AG04450 (cell line): ENCODE results near the gene MMS19. TPM values are rescaled to one million over a fixed set of nuclear protein-coding genes. Genes with fewer than 3 reads are reported as not detected.
"Not testable (repeated sequence)": the region's sequence is repeated elsewhere in the genome, so short reads cannot be mapped to it uniquely, and the experiment has no call there.

ENCODE experiments used
- CTCF ChIA-PET: fragments of 300-600, 350-600 bp; formaldehyde crosslinking; extraction: SDS; loops from one replicate; lab custom pipeline; 2022; ENCODE audit warnings: antibody characterized with exemption, inconsistent platforms; lab: Charles Lee
- POLR2A ChIA-PET: fragments of 350-600 bp; formaldehyde crosslinking; extraction: SDS; loops from one replicate; lab custom pipeline; 2021; ENCODE audit warnings: antibody characterized with exemption, inconsistent platforms; lab: Yijun Ruan, JAX
- DNase-seq: peaks from one replicate; pipeline ENCODE4 v3.0.0-alpha.2; 2011; ENCODE audit warnings: low read depth, low spot score
- H3K27ac ChIP-seq: one replicate; pipeline ENCODE4 v1.5.1; 2012; ENCODE audit warnings: low read depth, low read length, control low read depth
- H3K27me3 ChIP-seq: one replicate; pipeline ENCODE4 v1.6.0; 2012; ENCODE audit warnings: low read length; ENCODE audit not compliant: control insufficient read depth, insufficient read depth
- H3K4me3 ChIP-seq: 2 replicates; pipeline ENCODE4 v1.5.1; 2011; ENCODE audit warnings: mild to moderate bottlenecking, low read depth, low read length, control low read depth
- H3K9me3 ChIP-seq: 2 replicates; pipeline ENCODE4 v1.5.1; 2012; ENCODE audit warnings: low read length; ENCODE audit not compliant: control insufficient read depth, insufficient read depth
- polyA plus RNA-seq: library from polyadenylated mRNA; depleted of rRNA; stranded (reverse); fragments of >200 nt; gene quantifications from 2 replicates; pipeline ENCODE4 v1.2.3, GENCODE V29; 2011
- TF ChIP-seq, protein P1 (sequence below): IDR thresholded peaks from 2 replicates; pipeline ENCODE4 v1.5.1; 2011; ENCODE audit warnings: low read depth, low read length, control low read depth, inconsistent platforms

MMS19 gene
- polyA plus RNA-seq, 1 experiment: 71.5 TPM

DNA sequence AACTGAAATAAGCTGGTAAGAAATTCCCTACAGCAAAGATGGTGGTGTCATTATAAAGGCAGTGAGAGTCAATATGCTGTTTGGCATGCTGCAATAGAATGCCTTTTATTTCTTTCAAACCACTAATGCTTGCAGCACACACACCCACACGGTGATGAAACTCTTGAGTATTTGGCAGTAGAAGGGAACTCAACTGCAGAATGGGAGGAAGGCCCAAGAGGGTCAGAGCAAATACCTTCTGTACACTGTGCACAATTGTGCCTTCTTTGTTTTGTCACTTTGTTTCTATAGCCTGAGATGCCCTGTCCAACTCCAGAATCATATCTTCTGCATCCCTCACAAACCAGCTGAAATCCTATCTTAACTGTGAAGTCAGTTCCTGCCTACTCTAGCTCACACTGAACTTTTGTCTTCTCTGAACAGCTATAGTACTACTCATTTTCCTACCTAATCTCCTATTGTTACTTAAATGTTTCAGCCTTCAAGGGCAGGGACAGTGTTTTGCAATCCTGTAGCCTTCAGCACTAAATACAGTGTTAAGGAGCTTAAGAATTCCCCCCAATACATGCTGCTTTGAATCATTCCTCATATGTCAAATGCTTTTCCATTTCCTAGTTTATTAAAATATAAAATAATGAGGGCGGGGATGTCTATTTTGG, 22.2 kb downstream of the MMS19 start:
- no peaks in the 10 kb centered on the region for H3K9me3 ChIP-seq
- no peak overlapping the region for H3K4me3 ChIP-seq
- POLR2A ChIA-PET: no interaction called here
- CTCF ChIA-PET: interaction anchor here (0.6 to 3.1 kb wide), 4 partner anchors 8 to 78 kb away, joined by 3 to 14 read pairs (median 4); no protein-coding TSS in a partner anchor
- no peak overlapping the region for H3K27ac ChIP-seq
- no peak for DNase-seq
- TF ChIP-seq, protein P1, sequence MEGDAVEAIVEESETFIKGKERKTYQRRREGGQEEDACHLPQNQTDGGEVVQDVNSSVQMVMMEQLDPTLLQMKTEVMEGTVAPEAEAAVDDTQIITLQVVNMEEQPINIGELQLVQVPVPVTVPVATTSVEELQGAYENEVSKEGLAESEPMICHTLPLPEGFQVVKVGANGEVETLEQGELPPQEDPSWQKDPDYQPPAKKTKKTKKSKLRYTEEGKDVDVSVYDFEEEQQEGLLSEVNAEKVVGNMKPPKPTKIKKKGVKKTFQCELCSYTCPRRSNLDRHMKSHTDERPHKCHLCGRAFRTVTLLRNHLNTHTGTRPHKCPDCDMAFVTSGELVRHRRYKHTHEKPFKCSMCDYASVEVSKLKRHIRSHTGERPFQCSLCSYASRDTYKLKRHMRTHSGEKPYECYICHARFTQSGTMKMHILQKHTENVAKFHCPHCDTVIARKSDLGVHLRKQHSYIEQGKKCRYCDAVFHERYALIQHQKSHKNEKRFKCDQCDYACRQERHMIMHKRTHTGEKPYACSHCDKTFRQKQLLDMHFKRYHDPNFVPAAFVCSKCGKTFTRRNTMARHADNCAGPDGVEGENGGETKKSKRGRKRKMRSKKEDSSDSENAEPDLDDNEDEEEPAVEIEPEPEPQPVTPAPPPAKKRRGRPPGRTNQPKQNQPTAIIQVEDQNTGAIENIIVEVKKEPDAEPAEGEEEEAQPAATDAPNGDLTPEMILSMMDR: no peak
- no peaks in the 10 kb centered on the region for H3K27me3 ChIP-seq

DNA sequence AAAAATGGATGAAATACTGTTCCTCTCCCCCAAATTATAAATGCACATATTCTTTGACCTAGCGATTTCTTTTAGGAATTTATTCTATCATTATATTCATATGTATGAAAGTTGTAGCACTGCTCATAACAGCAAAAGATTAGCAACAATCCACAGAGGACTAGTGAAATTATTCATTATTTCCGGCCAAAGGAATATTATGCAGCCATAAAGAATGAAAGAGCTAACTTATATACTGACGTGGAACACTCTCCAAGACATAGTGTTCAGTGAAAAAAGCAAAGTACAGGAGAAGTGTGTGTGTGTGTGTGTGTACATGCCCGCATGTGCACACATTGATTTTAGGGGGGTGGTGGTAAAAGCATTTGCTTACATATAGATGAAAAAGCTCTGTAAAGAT, 23.3 kb downstream of the MMS19 start:
- no peak for DNase-seq
- Histone ChIP-seq H3K27ac (no peak overlapping the region), H3K4me3 (no peak overlapping the region), H3K9me3 (no peaks in the 10 kb centered on the region), H3K27me3 (no peaks in the 10 kb centered on the region)
- ChIA-PET CTCF (interaction anchor here (0.6 to 3.1 kb wide), 4 partner anchors 11 to 175 kb away, joined by 3 to 17 read pairs (median 9); partner anchors contain the start of gene ANKRD2), POLR2A (no interaction called here)
- TF ChIP-seq, protein P1: no peak

DNA sequence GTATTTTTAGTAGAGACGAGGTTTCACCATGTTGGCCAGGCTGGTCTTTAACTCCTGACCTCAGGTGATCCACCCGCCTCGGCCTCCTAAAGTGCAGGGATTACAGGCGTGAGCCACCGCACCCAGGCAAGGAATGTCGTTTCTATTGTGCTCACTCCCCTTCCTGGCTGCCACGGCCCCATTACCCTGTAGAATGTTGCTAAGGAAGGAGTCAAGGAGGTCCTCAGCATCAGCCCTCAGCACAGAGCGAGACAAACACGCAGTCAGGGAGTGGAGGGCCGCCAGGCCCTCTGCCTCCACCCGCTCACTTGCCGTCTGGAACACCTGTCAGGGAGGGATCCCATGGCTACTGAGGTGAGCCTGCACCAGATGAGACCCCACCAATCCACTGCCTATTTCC, 29.4 kb downstream of the MMS19 start:
- DNase-seq, H3K27ac ChIP-seq, H3K9me3 ChIP-seq, CTCF ChIA-PET, POLR2A ChIA-PET, H3K27me3 ChIP-seq, H3K4me3 ChIP-seq: not testable (repeated sequence)

DNA sequence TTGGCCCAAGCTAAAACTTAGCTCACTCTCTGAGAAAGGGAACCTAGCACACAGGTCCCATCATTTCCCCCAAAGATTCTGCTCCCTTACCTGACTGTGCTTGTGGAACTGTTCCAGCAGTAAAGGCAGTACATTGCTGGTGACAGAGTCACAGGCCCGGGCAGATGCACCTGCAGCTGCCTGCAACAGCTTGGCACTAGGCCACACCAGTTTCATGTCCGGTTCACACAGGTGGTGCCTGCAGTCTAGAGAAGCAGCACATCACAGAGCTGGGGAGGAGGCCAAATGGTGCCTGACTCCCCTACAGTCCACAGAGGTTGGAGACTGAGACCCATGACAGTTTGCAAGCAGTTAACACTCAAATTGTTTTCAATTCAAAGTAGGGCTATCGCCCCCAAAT, 30.1 kb downstream of the MMS19 start:
- ChIA-PET CTCF (interaction anchor here (1.5 to 1.8 kb wide), 2 partner anchors 9 to 145 kb away, joined by 4 to 7 read pairs; no protein-coding TSS in a partner anchor), POLR2A (no interaction called here)
- no peak overlapping the region for H3K27ac ChIP-seq
- no peak overlapping the region for H3K4me3 ChIP-seq
- TF ChIP-seq, protein P1: no peak
- DNase-seq: no peak
- H3K27me3 ChIP-seq: no peaks in the 10 kb centered on the region
- no peaks in the 10 kb centered on the region for H3K9me3 ChIP-seq

DNA sequence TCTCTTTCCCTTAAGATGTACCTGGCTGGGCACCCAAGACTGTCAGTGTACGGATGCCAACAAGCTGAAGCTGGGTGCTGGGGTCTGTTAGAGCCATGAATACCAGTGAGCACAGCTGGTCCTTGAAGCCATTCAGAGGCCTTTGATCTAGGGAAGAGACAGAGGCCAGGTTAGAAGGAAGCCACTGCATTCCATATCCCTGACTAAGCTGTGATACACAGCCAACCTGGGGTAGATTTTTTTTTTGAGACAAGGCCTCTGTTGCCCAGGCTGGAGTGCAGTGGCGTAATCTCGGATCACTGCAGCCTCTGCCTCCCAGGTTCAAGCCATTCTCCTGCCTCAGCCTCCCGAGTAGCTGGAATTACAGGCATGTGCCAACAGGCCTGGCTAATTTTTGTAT, 31.5 kb downstream of the MMS19 start:
- CTCF ChIA-PET: interaction anchor here (1.1 to 4.2 kb wide), 4 partner anchors 13 to 146 kb away, joined by 3 to 44 read pairs (median 6); no protein-coding TSS in a partner anchor
- no peak for DNase-seq

More for the DNA sequence above, 31.5 kb downstream of the MMS19 start:
- TF ChIP-seq, protein P1: no peak
- POLR2A ChIA-PET: no interaction called here
- Histone ChIP-seq H3K4me3 (no peak overlapping the region), H3K9me3 (no peaks in the 10 kb centered on the region), H3K27me3 (no peaks in the 10 kb centered on the region), H3K27ac (peak overlapping the region; percentile 31)
